Measurements from ENCODE around the gene NELFB. TPM values are rescaled to one million over a fixed set of nuclear protein-coding genes. Genes with fewer than 3 reads are reported as not detected.
A peak's percentile ranks its signal among the peaks of the same experiment; 100 is the strongest.

NELFB gene
- total RNA-seq, 1 experiment from 2014 or later: 71.7 TPM

DNA sequence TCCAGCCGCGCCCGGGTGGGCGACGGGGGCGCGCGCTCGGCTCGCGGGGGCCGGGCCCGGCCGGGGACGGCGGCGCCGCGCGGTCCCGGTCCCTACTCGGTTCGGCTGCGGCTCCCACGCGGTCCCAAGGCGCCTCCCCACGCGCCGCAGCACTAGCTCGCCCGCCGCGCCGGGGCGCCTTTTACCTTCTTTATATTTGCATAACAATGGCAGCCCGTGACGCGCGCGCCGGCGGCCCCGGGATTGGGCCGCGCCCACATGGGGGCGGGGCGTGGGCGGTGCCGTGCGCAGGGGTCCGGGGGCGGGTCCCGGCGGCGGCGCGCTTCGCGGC lies 47.0 kb downstream of the NELFB start, which contains the start of gene NRARP:
Gene NRARP (minus strand): TSS at position 154 of the 331 bp plus-strand sequence. CDS start 343 bp downstream, outside the sequence.
- TF ChIP-seq, protein P1, sequence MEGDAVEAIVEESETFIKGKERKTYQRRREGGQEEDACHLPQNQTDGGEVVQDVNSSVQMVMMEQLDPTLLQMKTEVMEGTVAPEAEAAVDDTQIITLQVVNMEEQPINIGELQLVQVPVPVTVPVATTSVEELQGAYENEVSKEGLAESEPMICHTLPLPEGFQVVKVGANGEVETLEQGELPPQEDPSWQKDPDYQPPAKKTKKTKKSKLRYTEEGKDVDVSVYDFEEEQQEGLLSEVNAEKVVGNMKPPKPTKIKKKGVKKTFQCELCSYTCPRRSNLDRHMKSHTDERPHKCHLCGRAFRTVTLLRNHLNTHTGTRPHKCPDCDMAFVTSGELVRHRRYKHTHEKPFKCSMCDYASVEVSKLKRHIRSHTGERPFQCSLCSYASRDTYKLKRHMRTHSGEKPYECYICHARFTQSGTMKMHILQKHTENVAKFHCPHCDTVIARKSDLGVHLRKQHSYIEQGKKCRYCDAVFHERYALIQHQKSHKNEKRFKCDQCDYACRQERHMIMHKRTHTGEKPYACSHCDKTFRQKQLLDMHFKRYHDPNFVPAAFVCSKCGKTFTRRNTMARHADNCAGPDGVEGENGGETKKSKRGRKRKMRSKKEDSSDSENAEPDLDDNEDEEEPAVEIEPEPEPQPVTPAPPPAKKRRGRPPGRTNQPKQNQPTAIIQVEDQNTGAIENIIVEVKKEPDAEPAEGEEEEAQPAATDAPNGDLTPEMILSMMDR (conservative IDR thresholded peaks at IDR 0.05): no peak
- Mint-ChIP-seq H3K4me1 (peaks cover 30 to 44% of the 10 kb centered on the region in 2 experiments), H3K4me3 (peak within 1 kb of the TSS; percentile 80 to 99), H3K36me3 (ENCODE audit: insufficient read depth in 1 of 3, low read depth in 3 of 3) (peaks cover 0 to 2% (median 0%) of the 10 kb centered on the region in 3 experiments; a peak in 3 of 7 replicates), H3K27ac (no peak within 1 kb of the TSS; a peak in 2 of 7 replicates), H3K27me3 (ENCODE audit: low read depth) (peaks cover 32% of the 10 kb centered on the region), H3K9me3 (peaks cover 0 to 2% of the 10 kb centered on the region in 2 experiments; a peak in 3 of 5 replicates)
- H3K56ac ChIP-seq (ENCODE audit: insufficient read length, low read depth, low read length): no peak within 1 kb of the TSS
- no peak within 1 kb of the TSS for H4K8ac ChIP-seq (replicated peaks; ENCODE audit: insufficient read length, low read depth, low read length)
- H4K91ac ChIP-seq (ENCODE audit: insufficient read length, low read depth, low read length): no peak within 1 kb of the TSS
- no peak within 1 kb of the TSS for H2AFZ ChIP-seq (ENCODE audit: low read length)
- no peak within 1 kb of the TSS for H2AK5ac ChIP-seq (ENCODE audit: insufficient read length, low read length)
- H2BK20ac ChIP-seq (ENCODE audit: low read depth, low read length, poor library complexity, severe bottlenecking): no peak within 1 kb of the TSS
- H3K23me2 ChIP-seq (ENCODE audit: insufficient read length, low read depth, low read length, poor library complexity, severe bottlenecking): peaks cover 6% of the 10 kb centered on the region
- peak within 1 kb of the TSS; percentile 16; the same call in 1 of the 2 replicates for H2BK15ac ChIP-seq (ENCODE audit: low read depth, low read length)
- H3K79me2 ChIP-seq (ENCODE audit: insufficient read depth, low read length): no peaks in the 10 kb centered on the region
- H4K20me1 ChIP-seq (ENCODE audit: control insufficient read depth, insufficient read depth, insufficient read length): no peaks in the 10 kb centered on the region
- no peak within 1 kb of the TSS for H3T11ph ChIP-seq (ENCODE audit: low read length)
- peaks cover 3% of the 10 kb centered on the region; the same call in 1 of the 2 replicates for H3K4me1 ChIP-seq (ENCODE audit: insufficient read depth, low read length)
- H3K27ac ChIP-seq (ENCODE audit: insufficient read length, low read depth, low read length): no peak within 1 kb of the TSS
- no peak within 1 kb of the TSS for H2BK5ac ChIP-seq (ENCODE audit: insufficient read length, low read length)
- no peak within 1 kb of the TSS for H3K9ac ChIP-seq (ENCODE audit: extremely low read depth, insufficient read length, low read length)
- no peak within 1 kb of the TSS for H3K23ac ChIP-seq (ENCODE audit: insufficient read length, low read depth, low read length)
- no peaks in the 10 kb centered on the region for H3K9me3 ChIP-seq (ENCODE audit: control insufficient read depth, low read depth, low read length)
- no peak within 1 kb of the TSS for H2BK120ac ChIP-seq (ENCODE audit: low read depth, low read length, poor library complexity, severe bottlenecking)
- H3K18ac ChIP-seq (ENCODE audit: insufficient read length, low read depth, low read length): peak within 1 kb of the TSS; percentile 38
- H3K4ac ChIP-seq (ENCODE audit: low read depth, low read length): no peak within 1 kb of the TSS
- H2BK12ac ChIP-seq (ENCODE audit: insufficient read length, low read depth, low read length): no peak within 1 kb of the TSS
- DNase-seq: peak; percentile 76
- H3K4me2 ChIP-seq (ENCODE audit: insufficient read depth, insufficient read length, low read length): peak within 1 kb of the TSS; percentile 36
- no peaks in the 10 kb centered on the region; the same call in 1 of the 2 replicates for H3K27me3 ChIP-seq (ENCODE audit: insufficient read depth, low read length)
- H4K5ac ChIP-seq (ENCODE audit: insufficient read length, low read depth, low read length): no peak within 1 kb of the TSS
- WGBS (ENCODE audit: extremely low coverage, insufficient read length, low lambda C conversion rate): no CpG with 5 or more reads among the region's 60 CpGs
- 0 out of 2 replicates have a peak within 1 kb of the TSS, but pooled peaks have one; percentile 13 for H3K14ac ChIP-seq (ENCODE audit: insufficient read depth, low read length)
- no peaks in the 10 kb centered on the region for H3K79me1 ChIP-seq (ENCODE audit: insufficient read depth, low read depth, low read length, poor library complexity, severe bottlenecking)

Data from H9 (cell line).